ENCODE data around the gene EMD.
A peak's percentile ranks its signal among the peaks of the same experiment; 100 is the strongest.

The EMD gene

GRCh38 chrX:154355094-154355775 is 23.9 kb upstream of the EMD start:
- DNase-seq (ENCODE audit: low read depth) = no peak

GRCh38 chrX:154355776-154356140 is 23.3 kb upstream of the EMD start:
- no peak for DNase-seq (ENCODE audit: low read depth)

GRCh38 chrX:154356596-154356995 is 22.5 kb upstream of the EMD start:
- no peak for DNase-seq (ENCODE audit: low read depth)

- DNase-seq (ENCODE audit: low read depth) = no peak
These were observed 21.9 kb upstream of the EMD start for GRCh38 chrX:154357205-154357604.

GRCh38 chrX:154358011-154358410 is 21.1 kb upstream of the EMD start:
- no peak for DNase-seq (ENCODE audit: low read depth)

- no peak for DNase-seq (ENCODE audit: low read depth)
These were observed 20.3 kb upstream of the EMD start for GRCh38 chrX:154358829-154359228.

- no peak for DNase-seq (ENCODE audit: low read depth)
These were observed 19.5 kb upstream of the EMD start for GRCh38 chrX:154359362-154360154.

- no peak for DNase-seq (ENCODE audit: low read depth)
These were observed 18.9 kb upstream of the EMD start for GRCh38 chrX:154360155-154360713.

GRCh38 chrX:154362085-154362742 is 16.9 kb upstream of the EMD start:
- DNase-seq (ENCODE audit: low read depth) = no peak

- DNase-seq (ENCODE audit: low read depth) = no peak
These were observed 15.2 kb upstream of the EMD start for GRCh38 chrX:154363706-154364439.

- no peak for DNase-seq (ENCODE audit: low read depth)
These were observed 14.0 kb upstream of the EMD start for GRCh38 chrX:154365052-154365600.

GRCh38 chrX:154365997-154366665 is 13.0 kb upstream of the EMD start:
- no peak for DNase-seq (ENCODE audit: low read depth)

- DNase-seq (ENCODE audit: low read depth) = no peak
These were observed 12.4 kb upstream of the EMD start for GRCh38 chrX:154366666-154367055.

GRCh38 chrX:154367474-154368308 is 11.4 kb upstream of the EMD start:
- DNase-seq (ENCODE audit: low read depth) = no peak

GRCh38 chrX:154368630-154369448 is 10.3 kb upstream of the EMD start:
- peak; percentile 71 for DNase-seq (ENCODE audit: low read depth)

GRCh38 chrX:154369449-154370299 is 9.4 kb upstream of the EMD start:
- peak; percentile 80 for DNase-seq (ENCODE audit: low read depth)

GRCh38 chrX:154370300-154371016 is 8.6 kb upstream of the EMD start:
- no peak for DNase-seq (ENCODE audit: low read depth)
